Mammary epithelial cell (primary cell): ENCODE measurements around the gene GABRG3.

Source experiments
- EZH2 ChIP-seq: IDR thresholded peaks from 2 replicates; pipeline ENCODE4 v1.6.1; 2012; ENCODE audit warnings: low read length, inconsistent platforms, borderline replicate concordance
- TF ChIP-seq, protein P1 (sequence below), 2 donors: IDR thresholded peaks in 1 of 2; conservative IDR thresholded peaks in 1 of 2; 2 replicates each; pipeline ENCODE4 v1.5.1; 2011 to 2012; ENCODE audit warnings: inconsistent platforms in 2 of 2, low read length in 2 of 2, mild to moderate bottlenecking in 2 of 2, control low read depth in 1 of 2, low read depth in 1 of 2; ENCODE audit not compliant: insufficient read depth in 1 of 2; ENCODE audit errors: extremely low read depth in 1 of 2

- TF ChIP-seq, protein P1, sequence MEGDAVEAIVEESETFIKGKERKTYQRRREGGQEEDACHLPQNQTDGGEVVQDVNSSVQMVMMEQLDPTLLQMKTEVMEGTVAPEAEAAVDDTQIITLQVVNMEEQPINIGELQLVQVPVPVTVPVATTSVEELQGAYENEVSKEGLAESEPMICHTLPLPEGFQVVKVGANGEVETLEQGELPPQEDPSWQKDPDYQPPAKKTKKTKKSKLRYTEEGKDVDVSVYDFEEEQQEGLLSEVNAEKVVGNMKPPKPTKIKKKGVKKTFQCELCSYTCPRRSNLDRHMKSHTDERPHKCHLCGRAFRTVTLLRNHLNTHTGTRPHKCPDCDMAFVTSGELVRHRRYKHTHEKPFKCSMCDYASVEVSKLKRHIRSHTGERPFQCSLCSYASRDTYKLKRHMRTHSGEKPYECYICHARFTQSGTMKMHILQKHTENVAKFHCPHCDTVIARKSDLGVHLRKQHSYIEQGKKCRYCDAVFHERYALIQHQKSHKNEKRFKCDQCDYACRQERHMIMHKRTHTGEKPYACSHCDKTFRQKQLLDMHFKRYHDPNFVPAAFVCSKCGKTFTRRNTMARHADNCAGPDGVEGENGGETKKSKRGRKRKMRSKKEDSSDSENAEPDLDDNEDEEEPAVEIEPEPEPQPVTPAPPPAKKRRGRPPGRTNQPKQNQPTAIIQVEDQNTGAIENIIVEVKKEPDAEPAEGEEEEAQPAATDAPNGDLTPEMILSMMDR (conservative IDR thresholded peaks at IDR 0.05 in 1 of 2, IDR thresholded peaks at IDR 0.05 in 1 of 2; ENCODE audit: extremely low read depth in 1 of 2, insufficient read depth in 1 of 2, low read depth in 1 of 2, low read length in 2 of 2) = no peak
- no peak for TF ChIP-seq EZH2
These were observed 614.2 kb downstream of the GABRG3 start for GRCh38 chr15:27585041-27585640.
